Nephron (organoid): ENCODE data around the gene SNX3.
"Not testable (repeated sequence)": the region's sequence is repeated elsewhere in the genome, so short reads cannot be mapped to it uniquely, and the experiment has no call there.

Experiments used
- H3K27ac Mint-ChIP-seq, 3 experiments: 2 replicates each; pipeline ENCODE4 v1.8.0; 2020; ENCODE audit warnings: mixed read lengths in 3 of 3, mild to moderate bottlenecking in 2 of 3, moderate library complexity in 1 of 3
- H3K27me3 Mint-ChIP-seq: 2 replicates; pipeline ENCODE4 v1.8.0; 2021; ENCODE audit warnings: low read depth, mild to moderate bottlenecking, moderate library complexity, mixed read lengths
- H3K36me3 Mint-ChIP-seq: 2 replicates; pipeline ENCODE4 v1.8.0; 2020; ENCODE audit warnings: low read depth, mixed read lengths
- H3K4me1 Mint-ChIP-seq: 2 replicates; pipeline ENCODE4 v1.8.0; 2020; ENCODE audit warnings: mixed read lengths
- H3K4me3 Mint-ChIP-seq, 3 experiments: 2 replicates each; pipeline ENCODE4 v1.8.0; 2020; ENCODE audit warnings: mild to moderate bottlenecking in 3 of 3, mixed read lengths in 3 of 3, moderate library complexity in 2 of 3
- H3K9me3 Mint-ChIP-seq: 2 replicates; pipeline ENCODE4 v1.8.0; 2020; ENCODE audit warnings: mixed read lengths
- TF ChIP-seq, protein P1 (sequence below), 3 experiments: fragments of 200-600 bp; sonication (generic); IDR thresholded peaks; one replicate each; pipeline ENCODE4 v1.5.0; 2021; ENCODE audit warnings: antibody characterized with exemption in 3 of 3; ENCODE audit not compliant: unreplicated experiment in 3 of 3

Gene SNX3

GRCh38 chr6:108274546-108274945 is 13.7 kb upstream of the SNX3 start:
- Mint-ChIP-seq H3K27me3 (no peaks in the 10 kb centered on the region), H3K4me1 (no peaks in the 10 kb centered on the region), H3K36me3 (no peaks in the 10 kb centered on the region), H3K27ac (no peak overlapping the region), H3K4me3 (no peak overlapping the region), H3K9me3 (no peaks in the 10 kb centered on the region)
- TF ChIP-seq, protein P1, sequence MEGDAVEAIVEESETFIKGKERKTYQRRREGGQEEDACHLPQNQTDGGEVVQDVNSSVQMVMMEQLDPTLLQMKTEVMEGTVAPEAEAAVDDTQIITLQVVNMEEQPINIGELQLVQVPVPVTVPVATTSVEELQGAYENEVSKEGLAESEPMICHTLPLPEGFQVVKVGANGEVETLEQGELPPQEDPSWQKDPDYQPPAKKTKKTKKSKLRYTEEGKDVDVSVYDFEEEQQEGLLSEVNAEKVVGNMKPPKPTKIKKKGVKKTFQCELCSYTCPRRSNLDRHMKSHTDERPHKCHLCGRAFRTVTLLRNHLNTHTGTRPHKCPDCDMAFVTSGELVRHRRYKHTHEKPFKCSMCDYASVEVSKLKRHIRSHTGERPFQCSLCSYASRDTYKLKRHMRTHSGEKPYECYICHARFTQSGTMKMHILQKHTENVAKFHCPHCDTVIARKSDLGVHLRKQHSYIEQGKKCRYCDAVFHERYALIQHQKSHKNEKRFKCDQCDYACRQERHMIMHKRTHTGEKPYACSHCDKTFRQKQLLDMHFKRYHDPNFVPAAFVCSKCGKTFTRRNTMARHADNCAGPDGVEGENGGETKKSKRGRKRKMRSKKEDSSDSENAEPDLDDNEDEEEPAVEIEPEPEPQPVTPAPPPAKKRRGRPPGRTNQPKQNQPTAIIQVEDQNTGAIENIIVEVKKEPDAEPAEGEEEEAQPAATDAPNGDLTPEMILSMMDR (IDR thresholded peaks at IDR 0.05; ENCODE audit: unreplicated experiment in 3 of 3): no peak

- H3K27ac Mint-ChIP-seq, H3K36me3 Mint-ChIP-seq, H3K9me3 Mint-ChIP-seq, H3K4me1 Mint-ChIP-seq, H3K4me3 Mint-ChIP-seq, H3K27me3 Mint-ChIP-seq: not testable (repeated sequence)
These were observed 9.1 kb upstream of the SNX3 start for GRCh38 chr6:108269955-108270354.

- Mint-ChIP-seq H3K27me3 (peaks cover 4% of the 10 kb centered on the region), H3K4me1 (no peaks in the 10 kb centered on the region), H3K4me3 (no peak overlapping the region), H3K36me3 (no peaks in the 10 kb centered on the region), H3K27ac (no peak overlapping the region), H3K9me3 (peaks cover 3% of the 10 kb centered on the region)
- TF ChIP-seq, protein P1 (IDR thresholded peaks at IDR 0.05; ENCODE audit: unreplicated experiment in 3 of 3): no peak
These were observed 8.0 kb upstream of the SNX3 start for GRCh38 chr6:108268845-108269244.

GRCh38 chr6:108263371-108263770 is 2.5 kb upstream of the SNX3 start:
- Mint-ChIP-seq H3K36me3 (no peaks in the 10 kb centered on the region), H3K4me3 (no peak overlapping the region), H3K27ac (no peak overlapping the region), H3K9me3 (peaks cover 3% of the 10 kb centered on the region), H3K4me1 (peaks cover 5% of the 10 kb centered on the region), H3K27me3 (peaks cover 4% of the 10 kb centered on the region)
- TF ChIP-seq, protein P1 (IDR thresholded peaks at IDR 0.05; ENCODE audit: unreplicated experiment in 3 of 3): no peak

DNA sequence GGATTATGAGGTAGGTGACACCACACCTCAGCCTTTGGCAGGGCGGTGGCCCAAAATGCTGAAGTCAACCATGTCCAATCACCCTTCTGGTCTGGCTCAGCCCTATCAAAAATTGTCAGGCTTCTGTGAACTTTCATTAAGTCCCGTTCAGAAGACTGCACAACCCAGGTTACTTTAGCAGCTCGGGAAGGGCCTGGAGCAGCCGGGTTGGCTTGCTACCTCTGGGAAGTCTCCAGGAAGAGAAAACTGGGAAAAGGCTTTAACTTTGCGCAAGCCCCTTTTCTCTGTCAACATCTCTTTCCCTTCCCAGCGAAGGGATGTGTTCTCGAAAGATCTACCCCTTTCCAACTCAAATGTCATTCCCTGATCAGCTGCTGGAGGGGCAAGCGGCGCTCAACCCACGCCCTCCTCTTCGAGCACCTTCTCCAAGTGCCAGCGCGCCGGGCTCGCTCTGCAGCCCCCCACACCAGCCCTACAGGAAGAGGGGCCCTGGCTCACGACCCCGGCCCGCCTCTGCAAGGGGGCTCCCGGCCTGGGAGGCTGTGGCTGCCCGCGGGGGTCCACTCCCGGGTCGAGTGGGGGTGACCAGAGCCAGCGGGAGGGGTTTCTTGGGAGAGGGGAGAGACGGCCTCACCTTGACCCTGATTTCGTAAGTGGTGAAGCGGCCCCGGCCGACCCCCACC is 573 bp downstream of the SNX3 start:
- H3K9me3 Mint-ChIP-seq: no peaks in the 10 kb centered on the region
- H3K27ac Mint-ChIP-seq: peak overlapping the region; percentile 84 to 97 (median 94)
- TF ChIP-seq, protein P1 (IDR thresholded peaks at IDR 0.05; ENCODE audit: unreplicated experiment in 3 of 3): no peak

GRCh38 chr6:108254433-108255410 is 6.1 kb downstream of the SNX3 start:
- peaks cover 22% of the 10 kb centered on the region for H3K4me1 Mint-ChIP-seq
- peaks cover 24% of the 10 kb centered on the region for H3K36me3 Mint-ChIP-seq
- TF ChIP-seq, protein P1 (IDR thresholded peaks at IDR 0.05; ENCODE audit: unreplicated experiment in 3 of 3): no peak
- H3K27ac Mint-ChIP-seq: no peak overlapping the region
- no peaks in the 10 kb centered on the region for H3K9me3 Mint-ChIP-seq
- no peak overlapping the region for H3K4me3 Mint-ChIP-seq
- H3K27me3 Mint-ChIP-seq: no peaks in the 10 kb centered on the region

More for the DNA sequence above, 573 bp downstream of the SNX3 start:
- Mint-ChIP-seq H3K4me1 (peaks cover 12% of the 10 kb centered on the region), H3K36me3 (peaks cover 7% of the 10 kb centered on the region), H3K27me3 (no peaks in the 10 kb centered on the region), H3K4me3 (peak overlapping the region; percentile 80 to 89 (median 88))
